GM12878 (cell line): Measurements from ENCODE around the gene PLPPR1.

ENCODE experiments used
- CREB1 ChIP-seq: IDR thresholded peaks from 2 replicates; pipeline ENCODE4 v1.6.1; 2012; ENCODE audit warnings: low read depth, mild to moderate bottlenecking, inconsistent platforms
- CTCF ChIP-seq, 3 experiments: IDR thresholded peaks in 2 of 3; conservative IDR thresholded peaks in 1 of 3; 2 replicates each; pipeline ENCODE4 v1.5.1; 2011; ENCODE audit warnings: low read depth in 3 of 3, low read length in 3 of 3, mild to moderate bottlenecking in 3 of 3, control low read depth in 2 of 3, moderate library complexity in 2 of 3, inconsistent platforms in 1 of 3, mixed read lengths in 1 of 3; ENCODE audit not compliant: control insufficient read depth in 2 of 3, insufficient read depth in 1 of 3; ENCODE audit errors: extremely low read depth in 1 of 3
- ELK1 ChIP-seq: IDR thresholded peaks from 2 replicates; pipeline ENCODE4 v1.6.1; 2012; ENCODE audit warnings: low read depth, low read length, improper control_type of control experiment
- EP300 ChIP-seq, 2 experiments: fragments of 150-350 bp in 1 of 2; IDR thresholded peaks; 2 replicates each; pipeline ENCODE4 v1.6.1; 2011 to 2012; ENCODE audit warnings: low read depth in 2 of 2, low read length in 2 of 2, borderline replicate concordance in 1 of 2, improper control_type of control experiment in 1 of 2, inconsistent platforms in 1 of 2; ENCODE audit not compliant: control insufficient read depth in 1 of 2
- ETV6 ChIP-seq, 2 experiments: fragments of 450-650 bp in 1 of 2; IDR thresholded peaks in 1 of 2; conservative IDR thresholded peaks in 1 of 2; 2 replicates each; pipeline ENCODE4 v1.6.1; 2014; ENCODE audit warnings: antibody characterized with exemption in 1 of 2, borderline replicate concordance in 1 of 2, low read depth in 1 of 2, mild to moderate bottlenecking in 1 of 2, moderate library complexity in 1 of 2
- IRF3 ChIP-seq: fragments of 450-650 bp; IDR thresholded peaks from 2 replicates; pipeline ENCODE4 v1.6.1; 2014; ENCODE audit warnings: mild to moderate bottlenecking
- KDM1A ChIP-seq: fragments of 200-600 bp; sonication (generic); IDR thresholded peaks from 2 replicates; pipeline ENCODE4 v1.6.1; 2016; ENCODE audit warnings: borderline replicate concordance
- PBX3 ChIP-seq: IDR thresholded peaks from 2 replicates; pipeline ENCODE4 v1.6.1; 2011; ENCODE audit warnings: mild to moderate bottlenecking, low read depth, low read length, moderate library complexity; ENCODE audit not compliant: insufficient replicate concordance
- POLR2AphosphoS5 ChIP-seq: IDR thresholded peaks from 2 replicates; pipeline ENCODE4 v1.6.1; 2011; ENCODE audit warnings: mild to moderate bottlenecking, low read length, inconsistent platforms
- PRDM15 ChIP-seq: fragments of 450-650 bp; formaldehyde crosslinking; IDR thresholded peaks from 2 replicates; pipeline ENCODE4 v1.4.0; 2020; ENCODE audit warnings: mild to moderate bottlenecking, moderate library complexity
- RB1 ChIP-seq: fragments of 450-650 bp; formaldehyde crosslinking; IDR thresholded peaks from 2 replicates; pipeline ENCODE4 v1.6.1; 2017; ENCODE audit warnings: mild to moderate bottlenecking, borderline replicate concordance
- SRF ChIP-seq, 2 experiments: IDR thresholded peaks; 2 replicates each; pipeline ENCODE4 v1.6.1; 2011; ENCODE audit warnings: low read depth in 2 of 2, low read length in 2 of 2, mild to moderate bottlenecking in 1 of 2, moderate library complexity in 1 of 2
- USF2 ChIP-seq: IDR thresholded peaks from 2 replicates; pipeline ENCODE4 v1.6.1; 2011; ENCODE audit warnings: low read depth, low read length, improper control_type of control experiment, borderline replicate concordance
- ZNF207 ChIP-seq: fragments of 450-650 bp; IDR thresholded peaks from 2 replicates; pipeline ENCODE4 v1.6.1; 2014; ENCODE audit warnings: antibody characterized with exemption, mild to moderate bottlenecking, borderline replicate concordance

GRCh38 chr9:101367323-101367722, 338.8 kb downstream of the PLPPR1 start:
- TF ChIP-seq USF2, result no peak
- no peak for TF ChIP-seq KDM1A
- no peak for TF ChIP-seq POLR2AphosphoS5
- TF ChIP-seq RB1, result no peak
- TF ChIP-seq CREB1, result no peak
- no peak for TF ChIP-seq PRDM15
- no peak for TF ChIP-seq EP300 (IDR thresholded peaks at IDR 0.05; ENCODE audit: borderline replicate concordance in 1 of 2, control insufficient read depth in 1 of 2, low read depth in 2 of 2, low read length in 2 of 2)
- no peak for TF ChIP-seq CTCF (IDR thresholded peaks at IDR 0.05 in 2 of 3, conservative IDR thresholded peaks at IDR 0.05 in 1 of 3; ENCODE audit: control insufficient read depth in 2 of 3, extremely low read depth in 1 of 3, insufficient read depth in 1 of 3, low read depth in 3 of 3, low read length in 3 of 3)
- TF ChIP-seq PBX3, result no peak
- no peak for TF ChIP-seq ELK1
- no peak for TF ChIP-seq ZNF207
- TF ChIP-seq IRF3, result no peak
- TF ChIP-seq SRF (IDR thresholded peaks at IDR 0.05; ENCODE audit: low read depth in 2 of 2, low read length in 2 of 2), result no peak
- no peak for TF ChIP-seq ETV6 (conservative IDR thresholded peaks at IDR 0.05 in 1 of 2, IDR thresholded peaks at IDR 0.05 in 1 of 2; ENCODE audit: borderline replicate concordance in 1 of 2, low read depth in 1 of 2)
